CD4-positive, alpha-beta T cell treated with Interleukin-15 for 1 hour (primary cell): ENCODE measurements around the gene POLDIP3.
"Not testable (repeated sequence)": the region's sequence is repeated elsewhere in the genome, so short reads cannot be mapped to it uniquely, and the experiment has no call there.

ENCODE experiments used
- DNase-seq: peaks from one replicate; pipeline ENCODE4 v3.0.0-alpha.2; 2020

POLDIP3 gene

DNA sequence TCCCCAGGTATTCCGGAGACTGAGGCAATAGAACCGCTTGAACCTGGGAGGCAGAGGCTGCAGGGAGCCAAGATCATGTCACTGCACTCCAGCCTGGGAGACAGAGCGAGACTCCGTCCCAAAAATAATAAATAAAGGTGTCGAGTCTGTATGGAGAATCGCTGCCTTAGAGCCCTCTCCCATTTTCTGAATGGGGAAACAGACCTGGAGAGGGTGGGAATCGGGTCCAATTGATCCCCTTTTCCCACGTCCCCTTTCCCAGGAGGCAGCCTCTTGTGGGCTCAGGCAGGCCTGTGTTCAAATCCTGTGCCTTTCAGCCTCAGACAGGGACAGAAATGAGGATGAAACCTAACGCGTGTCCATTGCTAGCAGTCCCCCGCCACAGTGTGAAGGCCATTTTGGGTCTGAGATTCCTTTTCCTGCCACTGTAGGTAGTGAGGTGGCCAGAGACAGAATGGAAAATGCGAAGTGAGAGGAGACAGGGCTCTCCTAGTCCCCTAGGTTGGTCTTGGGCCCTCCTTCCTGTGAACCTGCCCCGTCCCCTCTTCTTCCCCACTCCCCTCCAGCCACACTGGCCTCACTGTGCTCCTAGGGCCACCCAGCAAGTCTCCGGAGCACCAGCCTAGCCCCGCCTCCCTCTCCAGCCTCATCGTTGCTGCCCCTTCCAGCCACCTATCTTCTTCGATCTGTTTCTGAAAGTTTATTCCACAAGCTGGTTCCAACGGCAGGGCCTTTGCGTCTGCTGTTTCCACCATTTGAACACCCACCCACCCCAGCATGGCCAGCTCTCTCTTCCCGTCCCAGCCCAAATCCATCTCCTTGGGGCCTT, 2.7 kb upstream of the POLDIP3 start:
- DNase-seq = no peak

DNA sequence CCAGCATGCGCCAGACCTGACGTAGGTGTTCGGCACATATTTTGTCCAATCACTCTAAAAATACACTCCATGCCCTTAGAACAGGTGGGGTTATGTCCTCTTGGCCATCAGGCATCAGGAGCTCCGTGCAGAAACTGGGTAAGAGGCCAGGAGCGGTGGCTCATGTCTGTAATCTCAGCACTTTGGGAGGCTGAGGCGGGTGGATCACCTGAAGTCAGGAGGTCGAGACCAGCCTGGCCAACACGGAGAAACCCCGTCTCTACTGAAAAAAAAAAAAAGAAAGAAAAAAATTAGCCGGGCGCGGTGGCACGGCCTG, 1.1 kb upstream of the POLDIP3 start:
- DNase-seq = not testable (repeated sequence)

GRCh38 chr22:42615092-42615859, 593 bp upstream of the POLDIP3 start:
- DNase-seq = peak; percentile 96

DNA sequence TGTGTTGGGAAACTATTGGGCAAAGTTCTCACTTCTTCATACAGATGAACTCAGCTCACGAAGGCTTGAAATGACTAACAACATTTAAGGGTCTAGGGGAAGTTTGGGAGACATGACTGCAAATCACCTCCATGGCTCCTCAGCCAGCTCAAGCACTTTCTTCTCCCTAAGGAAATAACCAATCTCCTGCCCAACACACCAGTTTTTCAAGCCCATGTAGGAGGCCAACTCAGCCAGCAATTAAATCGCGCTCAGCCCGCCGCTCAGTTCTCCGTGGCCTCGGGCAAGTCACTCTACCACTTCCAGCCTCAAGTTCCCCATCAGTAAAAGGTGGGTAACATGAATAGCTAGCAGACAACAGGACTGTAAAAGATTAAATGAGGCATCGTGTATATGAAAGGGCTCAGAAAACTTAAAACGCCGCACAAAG, 796 bp downstream of the POLDIP3 start:
- no peak for DNase-seq

DNA sequence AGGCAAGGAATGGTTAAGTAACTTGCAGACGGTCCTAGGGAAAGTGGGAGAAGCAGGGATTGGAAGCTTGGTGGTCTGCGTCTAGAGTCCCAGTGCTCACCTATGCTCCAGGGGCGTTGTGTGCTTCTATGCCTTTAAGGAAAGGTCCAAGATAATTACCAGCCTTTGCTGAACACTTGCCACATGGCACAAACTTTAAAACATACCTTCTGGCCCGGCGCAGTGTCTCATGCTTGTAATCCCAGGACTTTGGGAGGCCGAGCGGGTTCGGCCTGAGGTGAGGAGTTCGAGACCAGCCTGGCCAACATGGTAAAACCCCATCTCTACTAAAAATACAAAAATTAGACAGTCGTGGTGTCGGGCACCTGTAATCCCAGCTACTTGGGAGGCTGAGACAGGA, 2.3 kb downstream of the POLDIP3 start:
- DNase-seq = no peak

GRCh38 chr22:42611051-42611450, 3.6 kb downstream of the POLDIP3 start:
- no peak for DNase-seq

DNA sequence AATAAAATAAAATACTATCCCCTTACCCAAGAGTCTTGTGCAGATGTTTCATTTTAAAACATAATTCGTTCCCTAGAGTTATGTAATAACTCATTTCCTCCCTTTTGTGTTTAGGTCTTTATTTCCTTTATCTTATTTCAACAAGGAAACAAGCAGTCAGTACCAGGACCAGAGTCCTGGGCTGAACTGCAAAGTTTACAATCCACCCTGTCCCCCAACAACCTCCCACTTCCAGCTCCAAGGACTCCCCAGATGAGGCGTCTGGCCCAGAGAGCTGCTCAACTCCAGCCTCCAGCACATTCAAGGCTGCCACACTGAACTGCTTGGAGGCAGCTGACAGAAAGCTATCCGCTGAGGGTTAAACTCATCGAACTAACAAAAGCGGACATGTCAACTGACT, 4.5 kb downstream of the POLDIP3 start:
- DNase-seq = no peak

- DNase-seq = no peak
Observed at GRCh38 chr22:42608823-42609361, 5.8 kb downstream of the POLDIP3 start.

GRCh38 chr22:42608136-42608822, 6.4 kb downstream of the POLDIP3 start:
- DNase-seq = no peak

DNA sequence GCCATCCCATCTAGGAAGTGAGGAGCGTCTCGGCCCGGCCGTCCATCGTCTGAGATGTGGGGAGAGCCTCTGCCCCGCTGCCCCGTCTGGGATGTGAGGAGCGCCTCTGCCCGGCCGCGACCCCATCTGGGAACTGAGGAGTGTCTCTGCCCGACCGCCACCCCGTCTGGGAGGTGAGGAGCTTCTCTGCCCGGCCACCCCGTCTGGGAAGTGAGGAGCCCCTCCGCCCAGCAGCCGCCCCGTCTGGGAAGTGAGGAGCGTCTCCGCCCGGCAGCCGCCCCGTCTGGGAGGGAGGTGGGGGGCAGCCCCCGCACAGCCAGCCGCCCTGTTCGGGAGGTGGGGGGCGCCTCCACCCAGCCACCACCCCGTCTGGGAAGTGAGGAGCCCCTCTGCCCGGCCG, 7.0 kb downstream of the POLDIP3 start:
- DNase-seq = not testable (repeated sequence)

DNA sequence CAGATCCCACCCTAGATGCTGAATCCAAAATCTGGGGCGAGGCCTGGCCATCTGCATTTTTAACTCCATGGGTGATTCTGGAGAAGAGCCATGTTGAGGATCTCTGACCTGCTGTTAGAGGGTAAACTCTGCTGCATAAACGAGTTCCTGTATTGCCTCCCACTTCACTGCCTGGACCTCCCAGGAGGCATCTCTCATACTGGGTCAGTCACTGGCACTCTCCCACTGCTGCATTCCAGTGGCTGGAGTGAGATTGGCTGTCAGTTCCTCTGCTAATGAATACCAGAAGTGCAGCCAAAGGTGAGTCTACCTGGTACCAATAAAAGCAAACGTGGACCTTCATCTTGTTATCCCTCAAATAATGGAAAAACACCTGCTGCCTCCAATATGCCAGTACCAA, 10.3 kb downstream of the POLDIP3 start:
- no peak for DNase-seq

GRCh38 chr22:42603427-42603826, 11.3 kb downstream of the POLDIP3 start:
- no peak for DNase-seq

DNA sequence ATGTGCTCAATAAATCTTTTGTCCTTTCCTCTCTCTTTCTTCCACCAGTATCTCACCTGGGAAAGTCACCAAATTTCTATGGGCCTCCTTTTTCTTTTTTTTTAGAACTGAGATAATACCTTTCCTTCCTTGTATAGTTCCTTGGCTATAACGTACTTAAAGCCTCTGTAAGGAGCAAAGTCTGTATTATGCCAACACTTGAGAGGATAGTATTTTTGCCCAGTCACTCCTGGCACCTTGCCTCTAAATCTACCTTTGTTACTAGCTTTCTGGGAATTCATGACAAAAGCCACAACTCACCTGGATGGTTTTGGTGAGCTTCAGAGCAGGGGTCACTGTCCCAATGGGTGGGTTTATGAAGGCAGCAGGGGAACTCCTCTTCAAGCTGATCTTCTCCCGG, 12.2 kb downstream of the POLDIP3 start:
- DNase-seq = no peak

DNA sequence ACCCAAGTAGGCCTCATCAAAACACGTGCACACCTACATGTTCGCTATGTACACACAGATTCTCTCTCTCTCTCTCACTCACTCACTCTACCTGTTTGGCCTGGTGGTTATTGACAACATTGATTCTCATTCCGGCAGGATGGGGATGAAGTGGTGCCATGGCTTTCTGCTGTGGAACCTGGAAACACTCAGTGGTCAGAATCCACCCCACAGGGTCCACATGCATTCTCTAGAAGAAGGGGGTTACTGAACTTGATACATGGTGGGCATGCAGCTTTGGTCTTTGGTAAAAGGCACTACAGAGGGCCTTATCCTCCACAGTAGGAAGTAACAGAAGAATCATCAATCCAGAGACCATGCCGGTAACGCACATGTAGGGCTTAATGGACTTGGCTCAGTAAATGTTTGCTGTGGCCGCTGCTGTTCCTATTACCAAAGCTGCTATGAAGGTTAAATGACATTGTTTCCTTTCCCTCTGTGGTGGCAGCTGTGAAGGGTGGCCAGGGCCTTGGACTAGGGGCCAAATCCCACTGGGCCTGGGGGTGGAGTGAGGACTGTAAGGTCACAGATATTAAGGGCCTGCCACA, 12.7 kb downstream of the POLDIP3 start:
- no peak for DNase-seq

DNA sequence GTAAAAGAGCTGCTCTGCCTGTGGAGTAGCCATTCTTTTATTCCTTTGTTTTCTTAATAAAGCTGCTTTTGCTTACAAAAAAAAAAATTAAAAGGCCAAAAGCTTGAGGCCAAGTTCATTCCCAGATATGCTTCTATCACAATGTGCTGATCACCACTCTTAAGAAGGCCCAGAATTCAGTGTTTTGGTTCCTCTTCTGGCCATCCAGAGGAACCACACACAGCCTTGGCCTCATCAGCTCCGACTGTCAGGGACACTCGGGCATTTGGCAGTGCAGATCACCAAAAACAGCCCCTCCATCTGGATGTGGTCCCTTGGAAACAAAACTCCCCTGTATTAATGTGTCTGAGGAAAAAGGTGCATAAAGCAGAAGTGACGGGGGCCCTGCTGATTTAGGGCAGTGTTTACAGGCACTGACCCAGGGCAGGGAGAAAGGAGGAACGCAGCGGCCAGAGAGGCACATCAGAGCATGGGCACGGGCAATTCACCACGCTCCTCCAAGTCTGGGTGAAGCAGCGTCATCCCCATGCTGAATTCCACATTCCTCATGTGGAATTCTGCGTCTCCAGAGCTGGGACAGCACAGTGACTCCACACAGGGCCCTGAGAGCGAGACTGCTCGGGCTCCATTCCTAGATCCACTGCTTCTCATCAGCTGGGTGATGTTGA, 17.7 kb downstream of the POLDIP3 start:
- DNase-seq = no peak

DNA sequence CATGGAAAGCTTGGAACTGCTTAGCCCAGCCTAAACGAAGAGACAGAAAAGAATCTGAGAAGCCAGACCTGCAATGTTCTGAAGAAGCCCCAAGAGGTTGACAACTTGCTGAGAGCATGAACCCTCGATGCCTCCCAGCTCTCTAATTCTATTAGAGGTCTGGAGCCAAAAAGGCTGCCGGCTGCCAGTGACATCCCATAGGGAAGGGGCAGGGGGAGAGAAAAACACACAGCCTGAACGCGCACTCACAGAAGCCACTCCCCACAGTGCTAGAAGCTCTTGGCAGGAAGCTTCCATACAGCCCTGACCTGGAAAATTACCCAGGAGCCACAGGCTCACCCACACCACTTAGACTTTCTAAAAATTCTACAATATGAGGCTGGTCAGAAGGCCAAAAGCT, 18.3 kb downstream of the POLDIP3 start:
- no peak for DNase-seq

DNA sequence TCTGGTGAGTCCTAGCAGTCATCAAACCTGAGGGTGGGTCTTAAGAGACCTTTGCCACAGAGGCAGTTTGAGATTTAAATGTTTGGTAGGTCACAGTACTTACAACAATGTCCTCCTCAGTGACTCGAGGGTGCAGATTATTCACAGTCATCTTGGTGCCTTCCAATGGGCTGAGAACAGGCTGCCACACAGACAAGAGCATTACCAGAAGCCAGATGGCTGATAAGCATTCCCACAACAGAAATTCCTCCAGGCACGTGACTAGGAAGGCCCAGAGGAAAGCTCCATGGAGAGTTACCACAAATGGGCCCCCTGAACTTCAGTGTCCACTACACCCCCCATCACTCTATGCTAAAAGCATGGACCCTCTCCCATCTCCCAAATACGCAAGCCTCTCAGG, 19.2 kb downstream of the POLDIP3 start:
- no peak for DNase-seq

- no peak for DNase-seq
Observed at GRCh38 chr22:42591987-42592386, 22.7 kb downstream of the POLDIP3 start.

DNA sequence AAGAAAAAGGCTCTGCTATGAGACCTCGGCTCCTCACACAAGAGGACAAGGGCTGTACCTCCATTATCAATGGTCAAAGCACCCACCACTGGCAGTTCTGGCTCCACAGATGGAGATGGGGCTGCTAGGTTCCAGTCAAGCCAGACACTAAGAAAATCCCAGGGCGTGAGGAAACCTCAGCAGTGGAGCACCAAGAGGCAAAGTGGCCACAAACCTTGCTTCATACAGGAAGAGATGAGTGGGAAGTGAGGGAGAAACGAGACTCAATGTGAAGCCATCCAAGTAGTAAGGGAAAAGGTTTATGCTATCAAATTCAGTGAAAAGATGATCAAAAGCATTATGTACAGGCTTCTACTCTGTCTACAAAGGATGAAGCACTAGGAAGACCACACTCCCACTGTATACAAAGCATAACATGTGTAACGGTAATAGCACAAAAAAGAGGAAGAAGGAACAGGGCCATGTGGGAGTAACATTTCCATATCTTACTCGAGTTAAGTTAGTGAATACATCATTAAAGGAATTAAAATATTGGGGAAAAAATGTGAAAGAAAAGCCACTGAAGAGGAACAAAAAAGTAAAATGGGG, 27.0 kb downstream of the POLDIP3 start:
- DNase-seq = no peak

- DNase-seq = no peak
Observed at GRCh38 chr22:42586381-42586780, 28.3 kb downstream of the POLDIP3 start.

GRCh38 chr22:42585096-42585495, 29.6 kb downstream of the POLDIP3 start:
- no peak for DNase-seq

- no peak for DNase-seq
Observed at GRCh38 chr22:42584364-42584940, 30.2 kb downstream of the POLDIP3 start.
